K562 (cell line): ENCODE results near the gene PYGM. TPM values are rescaled to one million over a fixed set of nuclear protein-coding genes. Genes with fewer than 3 reads are reported as not detected.
A peak's percentile ranks its signal among the peaks of the same experiment; 100 is the strongest.

ENCODE experiments used
- ASH1L ChIP-seq: fragments of 450-650 bp; IDR thresholded peaks from 2 replicates; pipeline ENCODE4 v1.6.1; 2018; ENCODE audit warnings: borderline replicate concordance, mild to moderate bottlenecking, low read depth; ENCODE audit not compliant: partially characterized antibody
- CBX3 ChIP-seq, 2 experiments: IDR thresholded peaks; 1 replicate in 1 of 2; 2 replicates in 1 of 2; pipeline ENCODE4 v1.6.1; 2012; ENCODE audit warnings: inconsistent platforms in 2 of 2, low read length in 2 of 2, borderline replicate concordance in 1 of 2, control low read depth in 1 of 2
- FOXP1 ChIP-seq: sonication (generic); formaldehyde crosslinking; IDR thresholded peaks from 2 replicates; pipeline ENCODE4 v1.8.0; 2022; ENCODE audit warnings: mild to moderate bottlenecking, missing genetic modification reagents
- HES1 ChIP-seq: fragments of 450-650 bp; IDR thresholded peaks from 2 replicates; pipeline ENCODE4 v1.6.1; 2016; ENCODE audit warnings: low read depth, mild to moderate bottlenecking, moderate library complexity
- HNRNPL ChIP-seq: fragments of 200-400 bp; formaldehyde crosslinking; IDR thresholded peaks from 2 replicates; pipeline ENCODE4 v1.6.1; 2017; ENCODE audit warnings: low read depth, mild to moderate bottlenecking, low read length
- MED1 ChIP-seq: sonication (generic); formaldehyde crosslinking; IDR thresholded peaks from 2 replicates; pipeline ENCODE4 v1.8.1; 2023; ENCODE audit warnings: missing genetic modification reagents, borderline replicate concordance
- POLR2G ChIP-seq: fragments of 200-400 bp; formaldehyde crosslinking; IDR thresholded peaks from 2 replicates; pipeline ENCODE4 v1.6.1; 2017; ENCODE audit warnings: low read depth, mild to moderate bottlenecking, antibody characterized with exemption, low read length, moderate library complexity
- RBFOX2 ChIP-seq: fragments of 200-400 bp; formaldehyde crosslinking; IDR thresholded peaks from 2 replicates; pipeline ENCODE4 v1.6.1; 2017; ENCODE audit warnings: low read depth, mild to moderate bottlenecking, low read length, moderate library complexity
- RBM22 ChIP-seq: fragments of 200-400 bp; formaldehyde crosslinking; IDR thresholded peaks from 2 replicates; pipeline ENCODE4 v1.6.1; 2018; ENCODE audit warnings: low read length, low read depth; ENCODE audit not compliant: poor library complexity, severe bottlenecking
- RBM25 ChIP-seq: fragments of 200-400 bp; formaldehyde crosslinking; IDR thresholded peaks from 2 replicates; pipeline ENCODE4 v1.6.1; 2018; ENCODE audit warnings: low read length, low read depth, moderate library complexity; ENCODE audit not compliant: severe bottlenecking
- SAP30 ChIP-seq: fragments of 200-600 bp; sonication (generic); IDR thresholded peaks from 2 replicates; pipeline ENCODE4 v1.6.1; 2012; ENCODE audit warnings: borderline replicate concordance, low read depth, mild to moderate bottlenecking, moderate library complexity, low read length, control low read depth, inconsistent platforms; ENCODE audit not compliant: insufficient read depth, poor library complexity, severe bottlenecking
- TOE1 ChIP-seq, 2 experiments: fragments of 450-650 bp in 1 of 2; sonication (generic) in 1 of 2; formaldehyde crosslinking in 1 of 2; IDR thresholded peaks; 2 replicates each; pipeline versions ENCODE4 v1.7.1 to v1.8.0; 2016 to 2022; ENCODE audit warnings: borderline replicate concordance in 2 of 2, mild to moderate bottlenecking in 2 of 2, antibody characterized with exemption in 1 of 2, inconsistent platforms in 1 of 2, low read depth in 1 of 2, missing genetic modification reagents in 1 of 2, moderate library complexity in 1 of 2
- YY1 ChIP-seq, 3 experiments: IDR thresholded peaks; 2 replicates each; pipeline ENCODE4 v1.6.1; 2011; ENCODE audit warnings: low read length in 2 of 3, mild to moderate bottlenecking in 2 of 3, moderate library complexity in 2 of 3, borderline replicate concordance in 1 of 3, control low read depth in 1 of 3, low read depth in 1 of 3; ENCODE audit not compliant: insufficient read depth in 3 of 3, insufficient replicate concordance in 2 of 3, control insufficient read depth in 1 of 3, insufficient read length in 1 of 3; ENCODE audit errors: extremely low read depth in 1 of 3
- ZBTB5 ChIP-seq: fragments of 450-650 bp; IDR thresholded peaks from 2 replicates; pipeline ENCODE4 v1.6.1; 2017; ENCODE audit warnings: antibody characterized with exemption
- ZNF133 ChIP-seq: fragments of 250-450 bp; sonication (Bioruptor Pico); IDR thresholded peaks from 2 replicates; pipeline ENCODE4 v1.4.0; 2020; ENCODE audit warnings: mild to moderate bottlenecking
- ZNF398 ChIP-seq: fragments of 250-450 bp; sonication (Bioruptor Pico); IDR thresholded peaks from 2 replicates; pipeline ENCODE4 v1.8.0; 2021; ENCODE audit warnings: moderate library complexity, mild to moderate bottlenecking, inconsistent platforms
- ZNF583 ChIP-seq: fragments of 250-450 bp; sonication (Bioruptor Pico); IDR thresholded peaks from 2 replicates; pipeline ENCODE4 v1.4.0; 2020
- polyA plus RNA-seq, 8 experiments: library from polyadenylated mRNA; depleted of rRNA in 4 of 8; stranded (reverse) in 5 of 8; unstranded in 3 of 8; fragments of >200 nt; fragmentation: Nextera tagmentation in 2 of 8; fragmentation: Illumina TruSeq in 1 of 8; extraction: Ambion mirVana in 2 of 8; extraction: Trizol in 1 of 8; gene quantifications; 2 replicates each; pipeline versions ENCODE4 v1.2.1 to v1.2.3, GENCODE V29; 2011 to 2014; ENCODE audit warnings: inconsistent platforms in 1 of 8, missing spikeins in 1 of 8
- total RNA-seq, 7 experiments: library from RNA; depleted of rRNA in 6 of 7; stranded (reverse); fragments of >200 nt in 6 of 7; fragmentation: Illumina TruSeq in 2 of 7; extraction: Trizol in 2 of 7; gene quantifications; 2 replicates each; pipeline versions ENCODE4 v1.2.1 to v1.2.3, GENCODE V29; 2011 to 2021; ENCODE audit warnings: low replicate concordance in 1 of 7
- TF ChIP-seq, protein P1 (sequence below): fragments of 450-650 bp; formaldehyde crosslinking; conservative IDR thresholded peaks from 2 replicates; pipeline ENCODE4 v1.4.0; 2022; ENCODE audit warnings: mild to moderate bottlenecking, missing genetic modification characterization

PYGM gene
- total and polyA plus RNA-seq, 9 of the 15 experiments (the other 6 are each of a cell fraction or from before 2014, with no cell fraction given): 0.07 to 1.5 (median 0.68) TPM

GRCh38 chr11:64765851-64766665 is 6.3 kb upstream of the PYGM start (continued):
- TF ChIP-seq ZBTB5: no peak
- TF ChIP-seq RBM25: no peak
- TF ChIP-seq RBM22: peak; percentile 34
- TF ChIP-seq FOXP1: no peak
- no peak for TF ChIP-seq HNRNPL
- no peak for TF ChIP-seq SAP30
- no peak for TF ChIP-seq ASH1L
- no peak for TF ChIP-seq TOE1 (IDR thresholded peaks at IDR 0.05; ENCODE audit: borderline replicate concordance)
- no peak for TF ChIP-seq TOE1 (CRISPR knock-in tag; IDR thresholded peaks at IDR 0.05; ENCODE audit: borderline replicate concordance, low read depth)
- peak; percentile 64 for TF ChIP-seq RBFOX2
- TF ChIP-seq ZNF398: no peak
- no peak for TF ChIP-seq YY1 (IDR thresholded peaks at IDR 0.05; ENCODE audit: borderline replicate concordance in 1 of 3, control insufficient read depth in 1 of 3, extremely low read depth in 1 of 3, insufficient read depth in 3 of 3, insufficient read length in 1 of 3, insufficient replicate concordance in 2 of 3, low read depth in 1 of 3, low read length in 2 of 3)
- TF ChIP-seq, protein P1, sequence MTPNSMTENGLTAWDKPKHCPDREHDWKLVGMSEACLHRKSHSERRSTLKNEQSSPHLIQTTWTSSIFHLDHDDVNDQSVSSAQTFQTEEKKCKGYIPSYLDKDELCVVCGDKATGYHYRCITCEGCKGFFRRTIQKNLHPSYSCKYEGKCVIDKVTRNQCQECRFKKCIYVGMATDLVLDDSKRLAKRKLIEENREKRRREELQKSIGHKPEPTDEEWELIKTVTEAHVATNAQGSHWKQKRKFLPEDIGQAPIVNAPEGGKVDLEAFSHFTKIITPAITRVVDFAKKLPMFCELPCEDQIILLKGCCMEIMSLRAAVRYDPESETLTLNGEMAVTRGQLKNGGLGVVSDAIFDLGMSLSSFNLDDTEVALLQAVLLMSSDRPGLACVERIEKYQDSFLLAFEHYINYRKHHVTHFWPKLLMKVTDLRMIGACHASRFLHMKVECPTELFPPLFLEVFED (CRISPR knock-in tag): 0 out of 2 replicates have a peak, but pooled peaks have one; percentile 37
- TF ChIP-seq CBX3 (IDR thresholded peaks at IDR 0.05; ENCODE audit: borderline replicate concordance in 1 of 2, low read length in 2 of 2): no peak
- TF ChIP-seq HES1: no peak
- no peak for TF ChIP-seq ZNF583 (CRISPR knock-in tag)
- no peak for TF ChIP-seq ZNF133
- TF ChIP-seq POLR2G: peak; percentile 67; the same call in 1 of the 2 replicates
- no peak for TF ChIP-seq MED1
